Breast epithelium (tissue), 4 donors: ENCODE data around the gene SRRM3. TPM values are rescaled to one million over a fixed set of nuclear protein-coding genes. Genes with fewer than 3 reads are reported as not detected.

ENCODE experiments used
- DNase-seq, 2 donors: peaks; one replicate each; pipeline ENCODE4 v3.0.0-alpha.2; 2019; ENCODE audit warnings: low spot score in 2 of 2
- H3K27ac ChIP-seq, 2 donors: fragments of 200-600 bp; sonication (generic) in 1 of 2; one replicate each; pipeline ENCODE4 v1.5.1; 2016 to 2019; ENCODE audit warnings: mild to moderate bottlenecking in 1 of 2
- H3K27me3 ChIP-seq, 2 donors: fragments of 200-600 bp; sonication (generic) in 1 of 2; one replicate each; pipeline versions ENCODE4 v1.5.1 to v1.6.0; 2017 to 2019; ENCODE audit warnings: control low read depth in 1 of 2, mild to moderate bottlenecking in 1 of 2
- H3K36me3 ChIP-seq: fragments of 200-600 bp; one replicate; pipeline ENCODE4 v1.5.1; 2019
- H3K4me1 ChIP-seq, 2 donors: fragments of 200-600 bp; sonication (generic); one replicate each; pipeline ENCODE4 v1.5.1; 2016 to 2019; ENCODE audit warnings: control low read depth in 1 of 2
- H3K4me3 ChIP-seq, 3 donors: fragments of 200-600 bp; sonication (generic); 1 replicate in 2 of 3; 2 replicates in 1 of 3; pipeline ENCODE4 v1.5.1; 2016 to 2019; ENCODE audit warnings: mild to moderate bottlenecking in 3 of 3, moderate library complexity in 2 of 3
- H3K9me3 ChIP-seq, 2 donors: fragments of 200-600 bp; sonication (generic) in 1 of 2; one replicate each; pipeline ENCODE4 v1.5.1; 2016 to 2019; ENCODE audit warnings: control low read depth in 1 of 2
- CTCF ChIP-seq, 3 donors: fragments of 450-650 bp; IDR thresholded peaks; one replicate each; pipeline ENCODE4 v1.5.1; 2016 to 2017; ENCODE audit warnings: antibody characterized with exemption in 3 of 3, mild to moderate bottlenecking in 3 of 3, moderate library complexity in 3 of 3
- POLR2A ChIP-seq: fragments of 450-650 bp; IDR thresholded peaks from one replicate; pipeline ENCODE4 v1.6.1; 2016; ENCODE audit warnings: antibody characterized with exemption, mild to moderate bottlenecking, moderate library complexity
- POLR2AphosphoS5 ChIP-seq, 3 donors: sonication (generic); formaldehyde crosslinking; IDR thresholded peaks; one replicate each; pipeline ENCODE4 v1.6.1; 2017; ENCODE audit warnings: antibody characterized with exemption in 3 of 3
- intact Hi-C: fragments of 100-400 bp; cut with DNase I; formaldehyde crosslinking; loops from one replicate; pipeline ENCODE4 v1.15.1; 2023; ENCODE audit warnings: low total_unique reads
- total RNA-seq, 3 donors: library from RNA; depleted of rRNA; stranded (reverse); fragments of >200 nt; gene quantifications; one replicate each; pipeline ENCODE4 v1.1.0, GENCODE V29; 2016

Gene SRRM3
- total RNA-seq, 3 donors from 2014 or later: 3.4 to 7.9 (median 3.4) TPM

- Histone ChIP-seq H3K4me3 (no peak overlapping the region), H3K27me3 (peaks cover 0 to 58% of the 10 kb centered on the region in 2 donors), H3K36me3 (no peaks in the 10 kb centered on the region), H3K9me3 (no peaks in the 10 kb centered on the region), H3K27ac (no peak overlapping the region), H3K4me1 (no peaks in the 10 kb centered on the region)
- TF ChIP-seq POLR2A: no peak
- TF ChIP-seq POLR2AphosphoS5 (IDR thresholded peaks at IDR 0.05): no peak
- no peak for TF ChIP-seq CTCF (IDR thresholded peaks at IDR 0.05)
- DNase-seq: no peak
- intact Hi-C loops: no loop called here
These were observed 28.5 kb downstream of the SRRM3 start for GRCh38 chr7:76230214-76230613.

GRCh38 chr7:76231071-76231470 lies 29.4 kb downstream of the SRRM3 start:
- no peaks in the 10 kb centered on the region for H3K4me1 ChIP-seq
- intact Hi-C loops: no loop called here
- TF ChIP-seq POLR2A (no peak), POLR2AphosphoS5 (IDR thresholded peaks at IDR 0.05) (no peak), CTCF (IDR thresholded peaks at IDR 0.05) (no peak)
- H3K4me3 ChIP-seq: no peak overlapping the region
- H3K9me3 ChIP-seq: no peaks in the 10 kb centered on the region
- no peak overlapping the region for H3K27ac ChIP-seq
- DNase-seq: no peak
- peaks cover 0 to 50% of the 10 kb centered on the region in 2 donors for H3K27me3 ChIP-seq
- no peaks in the 10 kb centered on the region for H3K36me3 ChIP-seq

GRCh38 chr7:76231583-76231982 lies 29.9 kb downstream of the SRRM3 start:
- Histone ChIP-seq H3K27me3 (peaks cover 0 to 50% of the 10 kb centered on the region in 2 donors), H3K4me3 (no peak overlapping the region), H3K27ac (no peak overlapping the region), H3K4me1 (no peaks in the 10 kb centered on the region), H3K9me3 (no peaks in the 10 kb centered on the region), H3K36me3 (no peaks in the 10 kb centered on the region)
- intact Hi-C loops: no loop called here
- DNase-seq: no peak
- no peak for TF ChIP-seq POLR2A
- TF ChIP-seq CTCF (IDR thresholded peaks at IDR 0.05): no peak
- TF ChIP-seq POLR2AphosphoS5 (IDR thresholded peaks at IDR 0.05): no peak

GRCh38 chr7:76232698-76233097 lies 31.0 kb downstream of the SRRM3 start:
- peaks cover 0 to 54% of the 10 kb centered on the region in 2 donors for H3K27me3 ChIP-seq
- TF ChIP-seq CTCF (IDR thresholded peaks at IDR 0.05): no peak
- no peak for TF ChIP-seq POLR2A
- TF ChIP-seq POLR2AphosphoS5 (IDR thresholded peaks at IDR 0.05): no peak
- no peaks in the 10 kb centered on the region for H3K9me3 ChIP-seq
- H3K27ac ChIP-seq: no peak overlapping the region
- H3K36me3 ChIP-seq: no peaks in the 10 kb centered on the region
- no peak overlapping the region for H3K4me3 ChIP-seq
- intact Hi-C loops: no loop called here
- H3K4me1 ChIP-seq: no peaks in the 10 kb centered on the region
- DNase-seq: no peak

- no peaks in the 10 kb centered on the region for H3K4me1 ChIP-seq
- intact Hi-C loops: no loop called here
- TF ChIP-seq CTCF (IDR thresholded peaks at IDR 0.05): no peak
- no peak for TF ChIP-seq POLR2AphosphoS5 (IDR thresholded peaks at IDR 0.05)
- no peak for TF ChIP-seq POLR2A
- no peaks in the 10 kb centered on the region for H3K9me3 ChIP-seq
- no peak for DNase-seq
- no peak overlapping the region for H3K27ac ChIP-seq
- H3K27me3 ChIP-seq: peaks cover 0 to 60% of the 10 kb centered on the region in 2 donors
- H3K4me3 ChIP-seq: no peak overlapping the region
- no peaks in the 10 kb centered on the region for H3K36me3 ChIP-seq
These were observed 32.0 kb downstream of the SRRM3 start for GRCh38 chr7:76233538-76234281.
